HepG2 (cell line): ENCODE data around the gene CACNA1I. TPM values are rescaled to one million over a fixed set of nuclear protein-coding genes. Genes with fewer than 3 reads are reported as not detected.

Source experiments
- AGO1 ChIP-seq: fragments of 200-400 bp; formaldehyde crosslinking; IDR thresholded peaks from 2 replicates; pipeline ENCODE4 v1.6.1; 2017; ENCODE audit warnings: mild to moderate bottlenecking, low read depth, low read length, moderate library complexity; ENCODE audit not compliant: poor library complexity, severe bottlenecking
- BHLHE40 ChIP-seq: IDR thresholded peaks from 2 replicates; pipeline ENCODE4 v1.6.1; 2011; ENCODE audit warnings: low read length, improper control_type of control experiment
- EP300 ChIP-seq, 3 experiments: sonication (generic) in 1 of 3; formaldehyde crosslinking in 1 of 3; IDR thresholded peaks; 2 replicates each; pipeline versions ENCODE4 v1.5.1 to v1.6.1; 2011 to 2020; ENCODE audit warnings: low read depth in 2 of 3, low read length in 2 of 3, borderline replicate concordance in 1 of 3, improper control_type of control experiment in 1 of 3, mild to moderate bottlenecking in 1 of 3, missing genetic modification reagents in 1 of 3, moderate library complexity in 1 of 3
- FOSL2 ChIP-seq: sonication (generic); formaldehyde crosslinking; IDR thresholded peaks from 2 replicates; pipeline ENCODE4 v1.4.0; 2020; ENCODE audit warnings: missing genetic modification reagents
- ISL2 ChIP-seq: sonication (generic); formaldehyde crosslinking; IDR thresholded peaks from 2 replicates; pipeline ENCODE4 v1.5.0; 2020; ENCODE audit warnings: missing genetic modification reagents
- NFIB ChIP-seq: sonication (generic); formaldehyde crosslinking; IDR thresholded peaks from 2 replicates; pipeline ENCODE4 v1.9.0; 2021; ENCODE audit warnings: missing genetic modification reagents, mild to moderate bottlenecking, borderline replicate concordance
- PAX8 ChIP-seq: sonication (generic); formaldehyde crosslinking; IDR thresholded peaks from 2 replicates; pipeline ENCODE4 v1.8.0; 2022; ENCODE audit warnings: mild to moderate bottlenecking, missing genetic modification reagents, borderline replicate concordance
- RCOR2 ChIP-seq: IDR thresholded peaks from 2 replicates; pipeline ENCODE4 v1.6.1; 2016; ENCODE audit warnings: missing biosample characterization, missing genetic modification reagents
- SIN3B ChIP-seq: fragments of 150-350 bp; IDR thresholded peaks from 2 replicates; pipeline ENCODE4 v1.6.1; 2014; ENCODE audit warnings: low read length
- SMARCE1 ChIP-seq: fragments of 450-650 bp; IDR thresholded peaks from 2 replicates; pipeline ENCODE4 v1.6.1; 2017; ENCODE audit warnings: borderline replicate concordance
- SP1 ChIP-seq, 2 experiments: fragments of 450-650 bp in 1 of 2; sonication (generic) in 1 of 2; formaldehyde crosslinking in 1 of 2; IDR thresholded peaks; 2 replicates each; pipeline versions ENCODE4 v1.4.0 to v1.6.1; 2016 to 2020; ENCODE audit warnings: missing genetic modification reagents in 1 of 2
- SRSF4 ChIP-seq: fragments of 200-400 bp; formaldehyde crosslinking; IDR thresholded peaks from one replicate; pipeline ENCODE4 v1.6.1; 2018; ENCODE audit warnings: mild to moderate bottlenecking, low read depth, low read length, moderate library complexity; ENCODE audit not compliant: poor library complexity, severe bottlenecking
- THAP11 ChIP-seq: IDR thresholded peaks from 2 replicates; pipeline ENCODE4 v1.6.1; 2016; ENCODE audit warnings: missing biosample characterization, missing genetic modification reagents
- ZNF564 ChIP-seq: sonication (generic); formaldehyde crosslinking; IDR thresholded peaks from 2 replicates; pipeline ENCODE4 v1.8.1; 2023; ENCODE audit warnings: mild to moderate bottlenecking, missing genetic modification reagents
- polyA plus RNA-seq, 8 experiments: library from polyadenylated mRNA; depleted of rRNA in 3 of 8; stranded (reverse) in 7 of 8; unstranded in 1 of 8; fragments of >200 nt; fragmentation: Illumina TruSeq in 4 of 8; extraction: Trizol in 4 of 8; gene quantifications; 2 replicates each; pipeline versions ENCODE4 v1.2.1 to v1.2.3, GENCODE V29; 2011 to 2016; ENCODE audit warnings: low read depth in 4 of 8, missing spikeins in 1 of 8, mixed read lengths in 1 of 8; ENCODE audit not compliant: insufficient read depth in 1 of 8
- total RNA-seq, 5 experiments: library from RNA; depleted of rRNA; stranded (reverse); fragments of >200 nt; fragmentation: Illumina TruSeq; extraction: Trizol; gene quantifications; 2 replicates each; pipeline ENCODE4 v1.2.3, GENCODE V29; 2016; ENCODE audit warnings: low read depth in 1 of 5
- TF ChIP-seq, protein P1 (sequence below): fragments of 450-650 bp; IDR thresholded peaks from 2 replicates; pipeline ENCODE4 v1.6.1; 2017; ENCODE audit warnings: mild to moderate bottlenecking
- TF ChIP-seq, protein P2 (sequence below): sonication (generic); formaldehyde crosslinking; IDR thresholded peaks from 2 replicates; pipeline ENCODE4 v1.8.0; 2022; ENCODE audit warnings: missing genetic modification reagents, low read depth, mild to moderate bottlenecking, borderline replicate concordance
- TF ChIP-seq, protein P3 (sequence below): sonication (generic); formaldehyde crosslinking; IDR thresholded peaks from 2 replicates; pipeline ENCODE4 v1.4.0; 2020; ENCODE audit warnings: mild to moderate bottlenecking, missing genetic modification reagents
- TF ChIP-seq, protein P4 (sequence below): sonication (generic); formaldehyde crosslinking; IDR thresholded peaks from 2 replicates; pipeline ENCODE4 v1.4.0; 2020; ENCODE audit warnings: mild to moderate bottlenecking, missing genetic modification reagents, borderline replicate concordance
- TF ChIP-seq, protein P5 (sequence below): sonication (generic); formaldehyde crosslinking; IDR thresholded peaks from 2 replicates; pipeline ENCODE4 v1.4.0; 2020; ENCODE audit warnings: missing genetic modification reagents

CACNA1I gene
- total and polyA plus RNA-seq, 2 of the 13 experiments (the other 11 are each of a cell fraction or from before 2014, with no cell fraction given), result not detected

DNA sequence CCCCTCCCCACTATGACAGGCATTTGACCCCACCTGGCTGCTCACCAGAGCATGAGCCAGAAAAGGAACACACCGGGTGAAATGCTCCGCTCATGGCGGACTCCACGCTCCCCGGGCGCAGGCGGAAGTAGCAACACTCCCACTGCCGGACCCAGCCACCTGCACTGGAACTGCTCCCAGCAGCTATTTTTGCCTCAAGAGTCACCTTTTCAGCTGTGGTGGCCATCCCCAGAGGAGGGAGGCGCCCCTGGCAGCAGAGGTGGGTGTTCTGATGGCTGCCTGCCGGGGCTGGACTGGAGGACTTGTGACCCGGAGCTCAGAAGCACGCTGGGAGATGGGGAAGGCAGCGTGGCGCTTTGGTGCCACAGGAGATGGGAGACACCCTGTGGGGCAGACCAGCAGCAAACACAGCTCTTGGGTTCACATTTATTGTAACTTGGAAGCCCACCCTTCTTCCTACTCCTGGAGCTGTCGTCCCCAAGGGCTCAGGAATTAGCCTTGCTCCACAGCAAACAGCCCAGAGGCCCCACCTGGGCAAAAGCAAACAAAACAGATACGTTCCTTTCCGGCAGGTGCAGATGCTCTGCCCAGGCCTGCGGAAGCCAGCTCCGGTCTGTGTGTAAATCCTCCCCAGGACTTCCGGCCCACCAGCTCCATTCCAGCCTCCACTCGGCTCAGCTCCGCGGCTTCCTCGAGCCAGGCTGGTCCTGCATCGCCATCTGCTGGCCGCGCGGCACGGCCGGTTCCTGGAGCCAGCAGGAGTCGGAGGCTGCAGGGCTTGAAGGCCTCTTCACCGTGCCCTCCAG lies 41.7 kb upstream of the CACNA1I start (continued):
- TF ChIP-seq, protein P1, sequence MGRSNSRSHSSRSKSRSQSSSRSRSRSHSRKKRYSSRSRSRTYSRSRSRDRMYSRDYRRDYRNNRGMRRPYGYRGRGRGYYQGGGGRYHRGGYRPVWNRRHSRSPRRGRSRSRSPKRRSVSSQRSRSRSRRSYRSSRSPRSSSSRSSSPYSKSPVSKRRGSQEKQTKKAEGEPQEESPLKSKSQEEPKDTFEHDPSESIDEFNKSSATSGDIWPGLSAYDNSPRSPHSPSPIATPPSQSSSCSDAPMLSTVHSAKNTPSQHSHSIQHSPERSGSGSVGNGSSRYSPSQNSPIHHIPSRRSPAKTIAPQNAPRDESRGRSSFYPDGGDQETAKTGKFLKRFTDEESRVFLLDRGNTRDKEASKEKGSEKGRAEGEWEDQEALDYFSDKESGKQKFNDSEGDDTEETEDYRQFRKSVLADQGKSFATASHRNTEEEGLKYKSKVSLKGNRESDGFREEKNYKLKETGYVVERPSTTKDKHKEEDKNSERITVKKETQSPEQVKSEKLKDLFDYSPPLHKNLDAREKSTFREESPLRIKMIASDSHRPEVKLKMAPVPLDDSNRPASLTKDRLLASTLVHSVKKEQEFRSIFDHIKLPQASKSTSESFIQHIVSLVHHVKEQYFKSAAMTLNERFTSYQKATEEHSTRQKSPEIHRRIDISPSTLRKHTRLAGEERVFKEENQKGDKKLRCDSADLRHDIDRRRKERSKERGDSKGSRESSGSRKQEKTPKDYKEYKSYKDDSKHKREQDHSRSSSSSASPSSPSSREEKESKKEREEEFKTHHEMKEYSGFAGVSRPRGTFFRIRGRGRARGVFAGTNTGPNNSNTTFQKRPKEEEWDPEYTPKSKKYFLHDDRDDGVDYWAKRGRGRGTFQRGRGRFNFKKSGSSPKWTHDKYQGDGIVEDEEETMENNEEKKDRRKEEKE, result no peak
- no peak for TF ChIP-seq NFIB (CRISPR knock-in tag)
- TF ChIP-seq, protein P2, sequence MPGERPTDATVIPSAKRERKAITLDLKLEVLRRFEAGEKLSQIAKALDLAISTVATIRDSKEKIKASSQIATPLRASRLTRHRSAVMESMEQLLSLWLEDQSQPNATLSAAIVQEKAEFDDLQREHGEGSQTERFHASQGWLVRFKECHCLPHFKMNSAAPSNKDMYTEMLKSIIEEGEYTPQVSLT (CRISPR knock-in tag), result no peak
- TF ChIP-seq, protein P3, sequence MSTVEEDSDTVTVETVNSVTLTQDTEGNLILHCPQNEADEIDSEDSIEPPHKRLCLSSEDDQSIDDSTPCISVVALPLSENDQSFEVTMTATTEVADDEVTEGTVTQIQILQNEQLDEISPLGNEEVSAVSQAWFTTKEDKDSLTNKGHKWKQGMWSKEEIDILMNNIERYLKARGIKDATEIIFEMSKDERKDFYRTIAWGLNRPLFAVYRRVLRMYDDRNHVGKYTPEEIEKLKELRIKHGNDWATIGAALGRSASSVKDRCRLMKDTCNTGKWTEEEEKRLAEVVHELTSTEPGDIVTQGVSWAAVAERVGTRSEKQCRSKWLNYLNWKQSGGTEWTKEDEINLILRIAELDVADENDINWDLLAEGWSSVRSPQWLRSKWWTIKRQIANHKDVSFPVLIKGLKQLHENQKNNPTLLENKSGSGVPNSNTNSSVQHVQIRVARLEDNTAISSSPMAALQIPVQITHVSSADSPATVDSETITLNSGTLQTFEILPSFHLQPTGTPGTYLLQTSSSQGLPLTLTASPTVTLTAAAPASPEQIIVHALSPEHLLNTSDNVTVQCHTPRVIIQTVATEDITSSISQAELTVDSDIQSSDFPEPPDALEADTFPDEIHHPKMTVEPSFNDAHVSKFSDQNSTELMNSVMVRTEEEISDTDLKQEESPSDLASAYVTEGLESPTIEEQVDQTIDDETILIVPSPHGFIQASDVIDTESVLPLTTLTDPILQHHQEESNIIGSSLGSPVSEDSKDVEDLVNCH (CRISPR knock-in tag), result no peak
- TF ChIP-seq AGO1, result peak; percentile 83
- peak; percentile 74; the same call in 1 of the 2 replicates for TF ChIP-seq RCOR2
- no peak for TF ChIP-seq SMARCE1
- TF ChIP-seq THAP11 (CRISPR knock-in tag), result peak; percentile 87
- peak; percentile 24 to 81; a peak in 2 of 4 replicates for TF ChIP-seq EP300 (IDR thresholded peaks at IDR 0.05; ENCODE audit: low read depth in 2 of 2, low read length in 2 of 2)
- peak; percentile 52 for TF ChIP-seq EP300 (CRISPR knock-in tag; IDR thresholded peaks at IDR 0.05; ENCODE audit: borderline replicate concordance)
- TF ChIP-seq BHLHE40, result peak; percentile 59; the same call in 1 of the 2 replicates
- peak; percentile 64; the same call in 1 of the 2 replicates for TF ChIP-seq ISL2 (CRISPR knock-in tag)
- TF ChIP-seq, protein P4, sequence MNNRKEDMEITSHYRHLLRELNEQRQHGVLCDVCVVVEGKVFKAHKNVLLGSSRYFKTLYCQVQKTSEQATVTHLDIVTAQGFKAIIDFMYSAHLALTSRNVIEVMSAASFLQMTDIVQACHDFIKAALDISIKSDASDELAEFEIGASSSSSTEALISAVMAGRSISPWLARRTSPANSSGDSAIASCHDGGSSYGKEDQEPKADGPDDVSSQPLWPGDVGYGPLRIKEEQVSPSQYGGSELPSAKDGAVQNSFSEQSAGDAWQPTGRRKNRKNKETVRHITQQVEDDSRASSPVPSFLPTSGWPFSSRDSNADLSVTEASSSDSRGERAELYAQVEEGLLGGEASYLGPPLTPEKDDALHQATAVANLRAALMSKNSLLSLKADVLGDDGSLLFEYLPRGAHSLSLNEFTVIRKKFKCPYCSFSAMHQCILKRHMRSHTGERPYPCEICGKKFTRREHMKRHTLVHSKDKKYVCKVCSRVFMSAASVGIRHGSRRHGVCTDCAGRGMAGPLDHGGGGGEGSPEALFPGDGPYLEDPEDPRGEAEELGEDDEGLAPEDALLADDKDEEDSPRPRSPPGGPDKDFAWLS (CRISPR knock-in tag), result no peak
- peak; percentile 73 for TF ChIP-seq SIN3B
- TF ChIP-seq PAX8 (CRISPR knock-in tag), result 0 out of 2 replicates have a peak, but pooled peaks have one; percentile 38
- no peak for TF ChIP-seq SP1 (IDR thresholded peaks at IDR 0.05)
- peak; percentile 89 for TF ChIP-seq SP1 (CRISPR knock-in tag; IDR thresholded peaks at IDR 0.05)
- peak; percentile 75 for TF ChIP-seq FOSL2 (CRISPR knock-in tag)
- TF ChIP-seq, protein P5, sequence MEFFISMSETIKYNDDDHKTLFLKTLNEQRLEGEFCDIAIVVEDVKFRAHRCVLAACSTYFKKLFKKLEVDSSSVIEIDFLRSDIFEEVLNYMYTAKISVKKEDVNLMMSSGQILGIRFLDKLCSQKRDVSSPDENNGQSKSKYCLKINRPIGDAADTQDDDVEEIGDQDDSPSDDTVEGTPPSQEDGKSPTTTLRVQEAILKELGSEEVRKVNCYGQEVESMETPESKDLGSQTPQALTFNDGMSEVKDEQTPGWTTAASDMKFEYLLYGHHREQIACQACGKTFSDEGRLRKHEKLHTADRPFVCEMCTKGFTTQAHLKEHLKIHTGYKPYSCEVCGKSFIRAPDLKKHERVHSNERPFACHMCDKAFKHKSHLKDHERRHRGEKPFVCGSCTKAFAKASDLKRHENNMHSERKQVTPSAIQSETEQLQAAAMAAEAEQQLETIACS (CRISPR knock-in tag), result peak; percentile 28; the same call in 1 of the 2 replicates
- peak; percentile 51 for TF ChIP-seq SRSF4
- TF ChIP-seq ZNF564 (CRISPR knock-in tag), result no peak
